NK-92 (cell line): Measurements from ENCODE around the gene DAAM1.

Experiments
- DNase-seq: peaks from one replicate; lab custom pipeline; 2025; ENCODE audit not compliant: unreplicated experiment; lab: John Stamatoyannopoulos, UW

Gene DAAM1

GRCh38 chr14:59188461-59189090 lies at the start of gene DAAM1:
TSS of gene DAAM1 (plus strand) at chr14:59188667. CDS start at chr14:59263478, 74,811 bp downstream.
- DNase-seq, result peak; percentile 82

DNA sequence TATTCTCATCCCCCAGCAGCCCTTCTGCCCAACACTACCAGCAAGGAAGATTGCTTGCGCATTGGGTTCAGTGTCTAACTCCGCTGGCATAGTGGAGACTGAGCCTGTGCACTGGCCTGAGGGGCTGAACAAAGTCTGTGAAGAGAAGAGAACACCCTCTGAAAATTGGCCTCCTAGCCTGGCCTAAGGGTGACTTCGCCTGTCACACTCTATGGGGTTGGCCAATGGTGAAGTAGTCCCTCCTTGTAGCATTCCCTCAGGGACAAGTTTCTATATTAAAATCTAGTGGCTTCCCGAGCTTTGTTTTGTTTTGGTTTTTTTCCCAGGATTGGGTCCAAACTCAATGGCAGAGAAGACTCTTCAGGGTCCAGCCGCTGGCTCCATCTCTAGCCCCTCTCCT lies 49.1 kb upstream of the DAAM1 start:
- DNase-seq, result no peak

DNA sequence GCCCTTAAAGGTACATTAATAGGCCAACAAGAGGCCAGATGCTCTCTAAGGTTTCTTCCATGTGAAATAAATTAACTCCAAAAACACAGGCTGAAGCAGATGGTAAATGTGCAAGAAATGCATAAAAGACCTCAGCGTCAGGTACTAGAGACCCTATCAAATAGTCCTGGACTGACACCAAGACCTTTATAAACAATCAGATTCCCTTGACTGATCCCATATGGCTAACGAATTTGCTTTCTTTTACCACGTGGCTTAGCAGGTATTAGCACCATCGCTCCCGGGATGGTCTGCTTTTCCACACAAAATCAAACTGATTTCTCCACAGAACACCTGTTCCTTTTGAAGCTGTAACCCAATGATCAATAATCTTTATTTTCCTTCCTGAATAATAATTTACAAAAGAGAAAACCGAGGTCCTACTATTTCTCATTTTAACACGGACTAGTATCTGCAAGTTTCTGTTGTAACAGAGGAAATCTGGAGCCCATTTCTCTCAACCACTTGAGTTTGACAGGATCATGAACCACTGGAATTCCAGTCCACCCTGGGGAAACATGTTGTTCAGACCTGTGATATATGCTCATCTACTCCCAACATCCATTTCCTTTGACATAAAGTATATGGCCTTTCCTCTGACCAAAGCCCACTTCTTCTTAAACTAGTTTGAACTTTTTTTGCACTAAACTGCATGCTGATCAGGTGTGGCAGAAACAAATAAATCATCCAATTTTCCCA lies 48.2 kb upstream of the DAAM1 start:
- DNase-seq, result no peak

GRCh38 chr14:59146484-59146883 lies 42.0 kb upstream of the DAAM1 start:
- no peak for DNase-seq

GRCh38 chr14:59147007-59147406 lies 41.5 kb upstream of the DAAM1 start:
- no peak for DNase-seq

DNA sequence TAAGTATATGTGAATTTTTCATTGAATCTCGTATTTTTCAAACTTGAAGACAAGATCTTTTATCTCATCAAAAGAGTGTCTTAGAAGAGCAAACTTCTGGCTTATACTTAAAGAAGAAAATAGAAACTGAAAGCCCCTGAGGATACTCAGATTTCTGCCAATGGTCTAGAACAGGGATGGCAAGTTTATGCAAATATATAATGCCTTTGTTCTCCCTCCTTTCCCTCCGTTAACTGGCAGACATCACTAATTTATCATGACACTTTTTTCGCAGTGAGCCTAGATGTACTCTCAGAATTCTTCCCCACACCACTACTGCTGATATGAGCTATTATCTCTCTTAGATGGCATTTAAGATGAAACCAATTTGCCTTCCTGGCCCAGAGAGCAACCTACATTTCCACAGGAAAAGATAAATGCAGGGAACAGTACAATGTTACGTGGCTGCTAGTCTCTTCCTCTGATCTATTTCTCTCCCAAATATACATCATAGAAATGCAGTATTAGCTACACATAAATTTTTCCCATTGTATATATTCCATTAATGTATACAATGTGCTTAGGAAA lies 40.0 kb upstream of the DAAM1 start:
- DNase-seq, result no peak

DNA sequence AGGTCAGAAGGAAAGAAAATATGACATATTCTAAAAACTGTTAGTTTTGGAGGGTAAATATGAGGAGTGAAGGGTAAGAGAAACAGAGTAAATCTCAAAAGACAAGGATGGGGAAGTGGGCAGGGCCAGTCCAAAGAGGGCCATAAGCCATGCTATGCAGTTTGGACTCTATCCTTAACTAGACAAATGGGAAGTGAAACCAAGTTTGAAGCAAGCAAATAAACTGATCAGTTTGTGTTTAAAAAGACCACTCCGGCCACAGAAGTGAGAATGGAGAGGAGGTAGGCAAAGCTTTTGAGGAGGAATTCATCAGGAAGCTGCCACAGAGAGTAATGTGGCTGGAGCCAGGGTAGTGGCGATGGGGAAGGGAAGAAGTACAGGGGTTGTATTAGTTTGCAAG lies 37.5 kb upstream of the DAAM1 start:
- no peak for DNase-seq

DNA sequence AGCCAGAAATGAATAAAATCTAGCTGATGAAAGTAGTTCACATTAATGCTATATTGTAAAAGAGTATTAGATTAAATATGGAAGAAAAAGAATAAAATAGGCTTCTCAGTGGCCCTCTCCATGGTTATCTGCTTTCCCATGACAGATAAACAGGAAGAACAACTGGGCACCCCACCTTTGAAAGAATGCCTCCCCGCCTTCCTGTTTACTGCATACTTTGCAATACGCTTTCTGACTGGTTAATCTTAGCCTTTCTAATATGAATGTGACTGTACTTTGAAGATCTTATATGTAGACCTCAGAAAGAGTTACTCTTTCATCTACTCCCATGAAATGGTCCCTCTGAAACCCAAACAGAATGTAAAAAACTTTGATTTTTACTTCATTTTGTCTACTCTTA lies 34.1 kb upstream of the DAAM1 start:
- DNase-seq, result no peak

DNA sequence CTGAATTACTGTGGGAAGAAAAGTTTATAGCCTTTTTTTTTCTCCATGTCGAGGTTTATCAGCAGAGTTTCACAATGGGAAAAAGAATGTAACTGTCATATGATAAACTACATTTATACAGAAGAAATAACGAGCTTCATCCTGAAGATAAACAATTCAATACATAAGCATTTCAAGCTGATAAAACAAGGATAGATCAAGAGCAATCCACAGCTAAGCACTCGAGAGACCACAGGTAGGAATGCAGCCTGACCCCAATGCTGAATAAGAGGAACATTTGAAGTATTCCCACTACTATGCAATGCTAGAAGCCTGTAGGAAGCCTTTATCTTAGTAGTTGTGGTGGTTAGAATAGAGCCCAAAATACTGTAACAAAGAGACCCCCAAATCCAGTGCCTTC lies 32.6 kb upstream of the DAAM1 start:
- DNase-seq, result no peak

GRCh38 chr14:59159169-59159568 lies 29.3 kb upstream of the DAAM1 start:
- no peak for DNase-seq

DNA sequence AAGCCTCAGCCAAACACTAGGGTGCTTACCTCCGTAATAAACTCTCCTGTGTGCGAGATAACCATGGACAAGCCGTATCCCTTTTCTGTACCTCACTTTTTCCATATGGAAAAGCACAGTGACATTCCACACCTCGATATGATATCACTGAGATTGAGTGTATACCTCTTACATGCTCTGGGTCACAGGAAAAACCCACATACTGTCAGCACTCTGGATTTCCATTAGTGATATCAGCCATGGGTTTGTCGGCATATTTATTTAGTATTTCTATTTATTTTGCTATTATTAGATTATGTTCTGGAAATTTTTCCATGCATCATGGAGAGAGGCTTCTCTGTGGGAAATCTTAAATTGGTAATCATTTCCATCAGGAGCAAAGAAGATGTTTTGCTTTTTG lies 28.0 kb upstream of the DAAM1 start:
- no peak for DNase-seq

DNA sequence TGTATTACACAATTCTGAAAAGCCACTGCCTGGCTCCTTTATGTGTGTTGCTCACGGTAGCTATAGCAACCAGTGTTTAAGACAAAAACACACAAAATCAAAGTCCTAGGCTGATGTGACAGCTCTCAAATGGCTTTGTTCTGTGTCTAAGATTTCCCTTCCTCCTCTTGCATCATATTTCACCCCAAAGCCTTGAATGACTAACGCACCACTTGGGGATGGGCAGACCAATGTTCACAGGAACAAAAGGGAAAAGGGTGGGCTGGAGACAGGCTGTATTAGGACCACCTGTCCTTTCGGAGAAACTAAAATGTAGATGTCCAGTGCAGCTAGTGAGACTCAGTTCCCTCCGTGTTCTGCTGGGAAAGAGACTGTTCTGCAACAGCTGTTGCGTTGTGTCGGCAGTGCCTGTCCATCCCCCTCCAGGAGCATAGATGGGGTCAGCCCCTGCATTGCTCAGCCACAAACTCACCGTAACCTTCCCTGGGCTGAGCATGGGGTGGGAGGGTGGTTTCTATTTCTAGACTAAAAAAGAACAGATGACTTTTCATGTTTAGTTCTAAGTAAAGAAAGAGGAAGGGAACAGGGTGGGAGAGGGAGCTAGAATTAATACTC lies 26.8 kb upstream of the DAAM1 start:
- DNase-seq, result no peak

DNA sequence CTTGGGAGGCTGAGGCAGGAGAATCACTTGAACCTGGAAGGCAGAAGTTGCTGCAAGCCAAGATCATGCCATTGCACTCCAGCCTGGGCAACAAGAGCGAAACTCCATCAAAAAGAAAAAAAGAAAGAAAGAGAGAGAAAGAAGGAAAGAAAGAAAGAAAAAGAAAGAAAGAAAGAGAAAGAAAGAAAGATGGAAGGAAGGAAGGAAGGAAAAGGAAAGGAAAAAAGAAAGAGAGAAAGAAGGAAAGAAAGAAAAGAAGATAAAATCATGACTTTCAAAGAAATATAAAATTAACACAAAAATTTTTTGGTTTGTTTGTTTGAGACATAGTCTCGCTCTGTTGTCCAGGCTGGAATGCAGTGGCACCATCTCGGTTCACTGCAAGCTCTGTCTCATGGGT lies 22.2 kb upstream of the DAAM1 start:
- no peak for DNase-seq

- no peak for DNase-seq
Measured at GRCh38 chr14:59175404-59175803, 13.1 kb upstream of the DAAM1 start.

DNA sequence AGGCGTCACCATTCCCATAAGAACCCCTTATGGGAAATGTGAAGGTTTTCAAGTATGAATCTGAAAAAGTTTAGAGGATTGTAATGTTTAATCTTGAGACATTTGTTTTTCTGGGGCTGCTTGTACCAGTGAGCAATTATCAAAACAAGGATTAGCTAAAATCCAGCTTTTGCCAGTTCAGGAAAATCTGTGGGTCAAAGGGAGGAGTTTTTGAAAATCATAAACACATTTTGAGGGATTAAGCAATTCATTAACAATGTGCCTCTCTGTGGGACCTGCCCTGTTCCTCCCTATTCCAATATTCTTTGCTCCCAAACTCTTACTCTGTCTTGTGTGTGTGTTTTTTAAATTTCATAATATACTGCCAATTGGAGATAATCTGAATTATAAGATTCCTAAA lies 11.7 kb upstream of the DAAM1 start:
- no peak for DNase-seq

DNA sequence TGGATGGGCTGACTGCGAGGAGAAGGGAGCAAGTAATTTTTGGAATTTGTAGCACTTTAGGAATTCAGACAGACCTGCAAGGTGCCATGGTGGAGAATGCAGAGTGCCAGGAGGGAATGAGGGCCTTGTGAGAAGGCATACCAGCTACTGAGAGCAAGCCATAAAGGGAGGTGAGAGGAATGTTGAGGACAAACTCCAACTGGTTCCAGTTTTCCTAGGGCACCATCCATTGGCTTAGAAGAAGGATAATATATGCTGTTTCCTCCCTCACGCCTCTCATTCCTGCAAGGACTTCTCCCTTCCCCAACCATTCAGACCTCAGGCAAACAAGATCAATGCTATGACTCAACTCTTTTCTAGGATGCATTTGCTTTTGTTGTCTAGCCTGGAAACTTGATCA lies 11.2 kb upstream of the DAAM1 start:
- no peak for DNase-seq

GRCh38 chr14:59181791-59182190 lies 6.7 kb upstream of the DAAM1 start:
- DNase-seq, result no peak

GRCh38 chr14:59182641-59183040 lies 5.8 kb upstream of the DAAM1 start:
- no peak for DNase-seq

DNA sequence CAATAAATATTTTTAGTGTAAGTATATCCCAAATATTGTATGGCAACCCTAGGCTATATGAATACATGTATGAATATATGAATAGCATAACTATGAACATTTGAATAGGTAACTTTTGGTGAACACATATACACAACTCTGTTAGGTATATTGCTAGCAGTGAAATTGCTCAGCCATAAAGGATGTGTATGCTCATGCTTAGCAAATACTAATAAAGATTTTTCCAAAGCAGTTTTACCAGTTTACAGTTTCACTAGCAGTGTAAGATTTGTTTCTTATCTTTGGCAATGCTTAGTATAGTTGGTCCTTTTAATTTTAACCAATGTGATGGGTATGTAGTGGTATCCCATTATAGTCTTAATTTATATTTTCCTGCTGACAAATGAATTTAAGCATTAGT lies 5.3 kb upstream of the DAAM1 start:
- DNase-seq, result no peak

- no peak for DNase-seq
Measured at GRCh38 chr14:59184396-59184795, 4.1 kb upstream of the DAAM1 start.

GRCh38 chr14:59185676-59186075 lies 2.8 kb upstream of the DAAM1 start:
- no peak for DNase-seq

DNA sequence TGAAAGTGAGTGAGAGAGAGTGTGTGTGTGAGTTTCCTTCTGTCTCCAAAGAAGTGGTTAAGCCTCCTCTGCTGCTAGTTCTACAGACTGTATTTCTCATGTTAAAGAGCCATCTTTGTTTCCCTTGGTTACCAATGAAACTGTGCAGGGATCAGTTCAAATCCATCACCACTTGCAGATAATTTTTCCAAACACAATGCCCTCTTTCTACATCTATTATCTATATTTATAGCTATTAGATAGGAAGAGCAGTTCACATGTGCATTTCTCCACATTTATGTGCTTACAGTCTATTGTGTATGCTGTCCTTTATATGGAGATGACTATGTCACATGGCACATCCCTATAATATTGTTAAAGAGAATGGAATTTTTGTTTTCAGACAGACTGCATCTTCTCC lies 2.2 kb upstream of the DAAM1 start:
- DNase-seq, result no peak
